Muscle of arm (tissue), 12 donors: ENCODE measurements around the gene AREG. TPM values are rescaled to one million over a fixed set of nuclear protein-coding genes. Genes with fewer than 3 reads are reported as not detected.

Source experiments
- DNase-seq: peaks from one replicate; pipeline ENCODE4 v3.0.0-alpha.2; 2013
- polyA plus RNA-seq, 12 donors: library from polyadenylated mRNA; unstranded; fragments of 120-200 nt; gene quantifications; one replicate each; pipeline ENCODE4 v1.2.1, GENCODE V29; 2013; ENCODE audit not compliant: insufficient read length in 12 of 12

The AREG gene
- polyA plus RNA-seq, 12 donors, result 0.19 to 1.8 (median 0.50) TPM; not detected in 7

DNA sequence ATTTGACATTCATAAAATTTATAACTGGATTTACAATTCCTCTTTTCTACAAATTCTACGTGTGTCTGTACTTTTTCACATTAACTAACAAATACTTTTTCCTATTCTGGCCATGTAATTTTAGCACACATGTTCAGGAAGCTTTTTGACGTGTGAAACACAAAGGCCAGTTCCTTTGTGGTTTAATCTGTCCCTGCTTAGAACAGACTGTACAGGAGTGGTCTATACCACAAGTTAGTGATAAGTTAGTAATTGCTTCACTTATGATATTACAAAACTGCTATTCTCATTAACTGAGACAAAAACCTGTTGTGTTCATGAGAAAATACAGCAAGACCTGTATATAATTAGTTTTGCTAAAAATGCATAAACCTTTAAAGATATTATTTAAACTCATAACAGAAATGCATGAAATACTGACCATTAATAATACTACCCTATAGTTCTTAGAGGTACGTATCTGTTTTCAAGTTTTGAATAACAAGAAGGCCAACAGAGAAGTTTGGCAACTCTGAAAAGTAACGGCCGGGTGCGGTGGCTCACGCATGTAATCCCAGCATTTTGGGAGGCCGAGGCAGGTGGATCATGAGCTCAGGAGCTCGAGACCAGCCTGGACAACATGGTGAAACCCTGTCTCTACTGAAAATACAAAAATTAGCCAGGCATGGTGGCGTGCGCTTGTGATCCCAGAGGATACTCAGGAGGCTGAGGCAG, 13.7 kb upstream of the AREG start:
- no peak for DNase-seq

DNA sequence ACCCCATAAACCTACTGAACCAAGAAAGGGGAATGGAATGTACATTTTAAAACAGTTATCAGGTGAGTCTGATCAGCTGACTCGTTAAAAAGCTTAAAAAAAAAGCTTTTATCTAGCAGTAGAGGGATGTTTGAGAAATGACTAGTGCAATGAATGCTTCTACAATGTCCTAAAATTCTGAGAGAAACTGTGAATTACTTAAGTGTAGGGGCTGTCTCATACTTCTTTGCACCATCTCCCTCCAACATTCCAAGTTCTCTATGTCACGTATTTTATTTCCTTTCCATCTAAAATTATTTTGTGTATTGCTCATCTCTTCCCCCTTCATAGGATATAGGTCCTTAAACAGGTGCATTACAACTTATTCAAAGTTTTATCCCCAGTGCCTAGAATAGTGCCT, 11.9 kb upstream of the AREG start:
- DNase-seq, result no peak

DNA sequence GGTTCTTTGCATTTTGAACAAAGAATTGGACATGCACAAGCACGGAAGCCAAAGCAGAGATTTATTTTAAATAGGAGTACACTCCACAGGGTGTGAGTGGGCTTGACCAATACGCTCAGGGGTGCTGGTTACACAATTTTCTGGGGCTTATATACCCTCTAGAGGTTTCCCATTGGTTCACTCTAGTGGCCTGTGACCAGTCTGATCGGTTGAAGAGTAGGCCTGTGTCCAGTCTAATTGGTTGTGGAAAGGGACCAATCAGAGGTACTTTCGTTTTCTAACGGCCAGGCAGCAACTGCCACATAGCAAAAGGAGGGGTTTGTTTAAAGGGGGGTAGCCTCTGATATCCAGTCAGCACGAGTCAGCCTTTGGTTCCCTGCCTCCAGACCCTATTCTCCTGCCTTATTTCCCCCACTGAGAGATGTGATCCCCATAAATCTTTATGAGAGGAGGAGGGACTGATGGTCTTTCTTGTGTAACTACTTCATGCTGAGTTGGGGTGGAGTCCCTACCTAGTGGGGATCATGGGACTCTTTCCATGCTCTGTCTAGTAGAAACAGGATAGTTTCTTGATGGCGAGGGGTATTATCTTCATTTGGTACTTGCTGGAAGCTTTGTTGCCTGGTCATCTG, 11.3 kb upstream of the AREG start:
- DNase-seq, result no peak

DNA sequence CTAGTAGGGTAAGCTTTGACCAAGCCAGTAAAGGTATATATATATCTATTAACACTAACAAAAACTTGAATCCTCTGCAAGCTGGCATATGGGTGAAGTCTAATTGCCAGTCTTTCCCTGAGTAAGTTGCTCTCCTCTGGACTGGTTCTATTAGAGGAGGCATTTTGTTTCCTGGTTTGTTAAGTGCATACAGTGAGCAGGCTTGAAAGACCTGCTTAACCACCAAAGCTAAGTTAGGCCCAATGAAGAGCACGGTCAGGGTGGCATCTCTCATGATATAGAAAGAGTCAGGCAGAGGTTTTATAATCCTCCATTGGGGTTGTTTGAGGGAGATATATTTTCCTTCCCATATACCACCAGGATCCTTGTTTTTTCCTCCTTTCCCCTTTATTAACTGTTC, 9.6 kb upstream of the AREG start:
- no peak for DNase-seq

DNA sequence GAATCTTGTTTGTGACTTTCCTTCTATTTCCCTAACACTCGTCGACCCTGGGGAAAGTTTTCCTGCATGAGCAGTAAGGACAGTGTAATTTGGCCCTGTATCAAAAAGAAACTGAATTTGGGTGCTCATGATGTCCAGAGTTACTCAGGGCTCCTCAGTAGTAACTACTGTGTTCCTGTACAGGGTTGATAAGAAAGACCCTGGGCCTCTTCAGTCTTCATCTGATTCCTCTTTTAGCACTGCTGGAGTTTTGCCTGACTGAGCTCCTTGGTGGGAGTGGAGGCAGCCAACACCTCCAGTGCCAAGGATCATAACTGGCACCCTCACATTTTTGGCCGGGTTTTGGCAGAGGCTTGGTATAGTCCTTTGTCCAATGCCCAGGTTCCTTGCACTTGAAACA, 7.1 kb upstream of the AREG start:
- no peak for DNase-seq

DNA sequence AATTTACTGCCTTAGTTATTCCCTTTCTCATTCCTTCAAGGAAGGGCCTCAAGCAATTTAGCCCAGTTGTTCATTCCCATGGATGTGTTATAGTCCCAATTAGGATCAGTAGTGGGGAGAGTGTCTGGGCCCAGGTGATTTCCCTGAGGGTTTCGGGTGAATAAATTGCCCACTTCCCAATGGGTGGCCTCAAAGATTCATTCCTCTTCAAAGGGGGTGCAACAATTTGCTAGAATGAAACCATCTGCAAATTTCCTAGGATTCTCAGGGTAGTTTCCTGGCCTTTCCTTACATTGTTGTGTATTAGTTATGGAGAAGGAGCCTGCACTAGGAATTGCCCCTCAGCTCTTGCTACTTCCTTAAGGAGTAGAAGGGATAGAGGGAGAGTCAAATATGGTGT, 6.3 kb upstream of the AREG start:
- DNase-seq, result no peak

DNA sequence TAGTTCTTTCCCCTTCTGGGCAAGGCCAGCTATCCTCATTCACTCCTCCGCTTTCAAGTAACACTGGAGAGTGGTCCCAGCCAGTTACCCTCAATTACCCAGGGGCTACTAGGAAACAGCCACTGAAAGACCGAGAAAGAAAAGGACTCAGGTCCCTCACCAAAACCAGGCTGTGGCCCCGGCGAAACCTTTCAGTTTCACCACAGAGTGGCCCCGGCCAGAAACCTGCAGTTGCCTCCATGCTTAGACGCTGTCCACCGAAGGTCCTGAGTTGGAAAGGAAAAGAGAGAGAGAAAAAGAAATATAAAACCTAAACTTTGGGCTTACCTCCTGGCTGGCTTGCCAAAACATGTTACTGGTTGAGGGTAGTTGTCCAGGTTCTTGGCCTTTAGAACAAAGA, 5.0 kb upstream of the AREG start:
- no peak for DNase-seq

DNA sequence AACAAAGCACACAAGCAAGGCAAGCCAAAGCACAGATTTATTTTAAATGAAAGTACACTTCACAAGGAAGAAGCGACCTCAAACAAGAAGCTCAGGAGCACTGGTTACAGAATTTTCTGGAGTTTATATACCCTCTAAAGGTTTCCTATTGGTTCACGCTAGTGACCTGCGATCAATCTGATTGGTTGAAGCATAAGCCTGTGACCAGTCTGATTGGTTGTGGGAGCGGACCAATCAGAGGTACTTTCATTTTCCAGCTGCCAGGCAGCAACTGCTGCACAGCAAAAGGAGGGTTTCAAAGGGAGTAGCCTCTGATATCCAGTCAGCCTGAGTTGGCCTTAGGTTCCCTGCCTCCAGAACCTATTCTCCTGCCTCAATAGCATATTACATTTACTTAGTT, 4.6 kb upstream of the AREG start:
- no peak for DNase-seq

DNA sequence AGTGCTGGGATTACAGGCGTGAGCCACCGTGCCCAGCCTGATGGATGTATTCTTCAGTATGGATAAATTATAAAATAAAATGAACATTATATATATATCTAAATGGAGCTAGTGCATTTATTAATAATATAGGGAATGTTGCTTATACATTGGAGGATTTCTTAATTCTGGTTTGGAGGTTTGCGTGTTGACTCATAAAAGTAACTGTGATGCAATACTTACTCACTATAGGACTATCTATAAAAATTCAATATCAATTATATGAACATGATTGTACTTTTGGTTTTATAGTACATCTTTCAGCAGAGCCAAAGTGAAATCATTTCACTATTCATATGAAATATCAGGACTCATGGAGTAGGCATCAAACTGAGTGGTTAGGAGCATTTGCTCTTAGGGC, 3.2 kb upstream of the AREG start:
- DNase-seq, result no peak

DNA sequence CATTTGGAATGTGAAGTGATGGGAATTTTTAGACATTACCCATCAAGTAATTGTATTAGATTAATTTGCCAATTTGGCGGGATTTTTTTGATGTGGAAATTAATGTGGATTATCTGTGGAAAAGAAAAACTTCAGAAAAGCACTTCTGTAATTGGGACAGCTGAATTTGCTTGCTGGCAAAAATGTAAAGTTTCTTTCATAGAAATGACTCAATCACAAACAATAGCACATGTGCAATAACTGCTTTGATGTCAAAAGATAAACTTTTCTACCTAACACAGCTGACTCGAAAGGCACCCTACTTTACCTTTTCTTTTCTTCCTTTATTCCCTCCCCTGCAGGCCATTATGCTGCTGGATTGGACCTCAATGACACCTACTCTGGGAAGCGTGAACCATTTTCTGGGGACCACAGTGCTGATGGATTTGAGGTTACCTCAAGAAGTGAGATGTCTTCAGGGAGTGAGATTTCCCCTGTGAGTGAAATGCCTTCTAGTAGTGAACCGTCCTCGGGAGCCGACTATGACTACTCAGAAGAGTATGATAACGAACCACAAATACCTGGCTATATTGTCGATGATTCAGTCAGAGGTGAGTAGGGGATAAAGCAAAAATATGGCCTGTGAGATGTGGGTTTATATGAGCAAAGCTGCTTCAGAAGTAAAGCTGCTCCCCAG, 1.4 kb downstream of the AREG start:
- DNase-seq, result no peak

DNA sequence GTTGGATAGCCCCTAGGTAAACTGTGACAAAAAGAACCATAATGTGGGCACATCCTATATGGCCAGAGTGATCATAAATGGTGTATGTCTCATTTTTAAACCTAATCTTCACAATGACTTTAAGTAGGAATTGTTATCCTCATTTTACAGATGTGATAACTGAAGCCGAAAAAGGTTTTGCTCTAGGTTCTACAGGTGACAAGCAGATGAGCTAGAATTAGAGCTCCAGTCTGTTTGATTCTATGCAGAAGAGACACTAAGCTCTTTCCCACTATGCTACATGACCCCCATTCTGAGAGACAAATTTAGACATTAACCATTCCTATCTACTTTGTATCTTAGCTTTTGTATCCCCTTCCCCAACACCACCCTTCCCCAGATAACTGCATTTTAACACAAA, 2.0 kb downstream of the AREG start:
- no peak for DNase-seq

DNA sequence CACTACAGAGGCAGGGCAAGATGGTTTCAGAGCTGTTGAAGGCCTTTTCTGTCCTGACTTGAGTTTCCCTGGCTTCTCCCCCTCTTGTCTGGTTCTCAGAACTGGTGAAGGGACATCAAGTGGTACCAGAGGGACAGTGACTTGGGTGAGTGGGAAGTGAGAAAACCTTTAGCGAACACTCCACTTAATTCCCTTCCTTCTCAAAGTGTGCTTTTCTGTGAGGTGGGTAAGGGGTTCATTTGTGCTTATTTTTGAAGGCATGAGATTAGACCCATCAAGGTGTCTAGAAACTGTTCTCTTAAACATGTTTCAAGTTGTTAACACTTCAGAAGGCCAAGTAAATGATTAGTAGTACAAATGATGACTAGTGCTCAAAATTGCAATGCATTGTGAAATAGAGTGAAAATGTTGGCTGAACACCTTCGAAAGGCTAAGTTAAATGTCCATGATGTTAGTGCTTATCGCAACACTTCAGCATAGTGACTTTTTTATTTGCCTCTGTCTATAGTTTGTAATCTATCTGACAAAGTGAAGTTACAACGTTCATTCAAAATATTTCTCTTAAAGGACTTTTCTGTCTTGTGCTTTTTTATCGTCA, 2.8 kb downstream of the AREG start:
- DNase-seq, result no peak

DNA sequence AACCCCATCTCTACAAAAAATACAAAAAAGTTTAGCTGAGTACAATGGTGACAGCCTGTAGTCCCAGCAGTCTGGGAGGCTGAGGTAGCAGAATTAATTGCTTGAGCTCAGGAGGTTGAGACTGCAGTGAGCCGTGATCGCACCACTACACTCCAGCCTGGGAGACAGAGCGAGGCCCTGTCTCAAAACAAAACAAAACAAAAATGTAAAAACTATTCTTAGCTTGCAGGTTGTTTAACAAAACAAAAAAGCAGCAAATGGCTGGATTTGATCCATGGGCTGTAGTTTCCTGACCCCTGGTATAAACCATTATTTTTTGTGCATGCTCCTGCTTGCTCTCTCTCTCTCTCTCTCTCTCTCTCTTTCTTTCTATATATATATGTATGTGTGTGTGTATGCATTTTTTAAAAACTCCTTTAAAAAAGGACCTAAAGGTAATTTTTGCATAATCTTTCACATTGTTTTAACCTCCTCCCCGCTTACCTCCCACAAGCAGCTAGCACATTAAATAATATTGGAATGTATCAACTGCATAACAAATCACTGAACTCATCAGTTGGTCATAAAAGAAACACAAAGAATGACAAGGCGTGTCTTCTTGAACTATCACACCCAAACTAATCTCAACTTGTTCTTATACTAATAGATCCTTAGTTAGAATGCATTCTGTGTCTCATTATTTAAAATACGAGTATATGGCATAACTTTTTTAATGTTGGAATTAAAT, 4.8 kb downstream of the AREG start:
- DNase-seq, result no peak

DNA sequence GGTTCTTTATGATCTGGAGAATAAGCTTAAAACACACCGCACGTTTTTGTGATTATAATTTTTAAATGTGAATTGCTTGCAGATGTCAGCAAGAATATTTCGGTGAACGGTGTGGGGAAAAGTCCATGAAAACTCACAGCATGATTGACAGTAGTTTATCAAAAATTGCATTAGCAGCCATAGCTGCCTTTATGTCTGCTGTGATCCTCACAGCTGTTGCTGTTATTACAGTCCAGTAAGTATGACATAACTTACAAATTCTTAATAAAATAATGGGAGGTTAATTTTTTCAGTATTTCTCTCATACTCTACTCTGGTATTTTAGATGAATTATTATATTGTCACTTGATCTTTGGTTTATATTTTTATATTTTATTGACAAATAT, 5.4 kb downstream of the AREG start:
- no peak for DNase-seq

DNA sequence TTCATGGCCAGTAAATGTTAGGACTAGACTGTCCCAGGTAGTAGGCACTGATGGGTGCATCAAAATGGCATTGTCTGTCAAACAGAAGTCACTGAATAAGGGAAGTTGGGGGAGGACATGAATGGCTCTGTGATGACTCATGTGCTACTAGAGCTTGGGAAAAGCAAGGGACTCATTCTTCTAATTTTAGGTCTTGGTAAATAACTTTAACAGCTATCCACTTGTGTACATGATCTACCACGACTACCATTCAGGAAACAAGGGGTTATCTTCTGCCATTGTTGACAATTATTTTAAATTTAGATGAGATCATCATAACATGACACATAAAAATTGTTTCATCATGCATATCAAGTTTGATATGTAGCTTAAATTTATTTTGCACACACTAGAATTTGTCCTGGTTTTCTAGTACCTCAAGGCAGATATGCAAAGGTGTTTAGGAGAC, 6.3 kb downstream of the AREG start:
- DNase-seq, result no peak

DNA sequence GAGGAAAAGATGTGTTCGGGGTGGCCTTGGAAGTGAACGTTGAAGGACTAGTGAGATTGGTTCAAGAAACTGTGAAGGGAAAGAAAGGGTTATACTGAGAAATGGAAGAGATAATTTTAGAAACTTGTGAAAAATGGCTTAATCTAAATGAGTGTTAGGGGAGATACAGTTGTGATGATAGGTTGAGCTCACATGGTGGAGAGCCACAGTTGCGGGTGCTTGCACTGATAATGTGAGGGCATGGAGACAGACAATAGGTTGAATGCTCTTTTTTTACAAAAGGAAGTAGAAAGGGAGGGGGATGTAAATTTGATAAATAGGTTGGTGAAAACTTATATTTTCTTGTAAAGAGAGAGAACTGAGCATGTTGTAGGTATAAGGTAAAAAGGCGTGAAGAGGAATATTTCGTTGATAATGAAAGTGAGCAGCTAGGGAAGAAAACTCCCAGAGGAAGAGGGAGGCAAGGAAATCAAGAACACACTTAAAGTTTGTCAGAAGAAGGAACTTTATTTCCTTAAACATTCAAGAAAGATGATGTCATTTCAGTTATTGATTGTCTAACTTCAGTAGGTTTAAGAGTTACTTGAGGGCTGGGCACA, 8.2 kb downstream of the AREG start:
- DNase-seq, result no peak

DNA sequence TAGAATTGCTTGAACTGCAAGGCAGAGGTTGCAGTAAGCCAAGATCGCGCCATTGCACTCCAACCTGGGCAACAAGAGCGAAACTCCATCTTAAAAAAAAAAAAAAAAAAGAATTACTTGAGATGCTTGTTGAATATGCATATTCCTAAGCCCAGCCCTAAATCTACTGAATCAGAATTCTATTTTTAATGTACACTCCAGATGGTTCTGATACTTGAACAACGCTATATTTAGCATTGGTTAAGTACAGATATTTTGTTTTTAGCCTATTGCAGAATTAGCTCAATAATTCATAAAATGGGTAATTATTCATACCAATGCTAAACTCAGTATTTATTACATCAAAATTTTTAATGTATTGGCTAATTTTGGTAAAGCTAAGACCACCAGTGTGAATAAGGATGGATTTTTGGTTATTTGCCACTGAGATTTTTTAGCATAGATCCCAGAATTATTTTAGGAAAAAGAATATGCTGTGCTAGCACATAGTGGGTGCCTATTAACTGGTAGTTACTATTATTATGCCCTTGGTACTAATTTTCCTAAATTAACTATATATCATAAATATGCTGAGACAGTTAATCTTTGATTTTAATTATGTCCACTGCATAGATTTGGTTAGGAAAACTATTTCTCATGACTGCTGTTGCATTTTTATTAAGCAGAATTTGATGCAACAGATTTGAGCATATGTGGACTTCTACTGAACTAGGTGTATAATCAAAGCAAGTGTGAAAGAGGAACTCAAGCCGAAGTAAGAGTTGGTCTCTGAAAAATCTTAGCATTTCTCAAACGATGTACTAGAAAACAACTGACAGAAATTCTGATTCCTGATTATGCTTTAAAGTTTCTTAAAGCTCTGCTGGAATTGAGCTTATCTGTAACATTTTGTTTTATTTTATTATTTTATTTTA, 9.2 kb downstream of the AREG start:
- DNase-seq, result no peak

DNA sequence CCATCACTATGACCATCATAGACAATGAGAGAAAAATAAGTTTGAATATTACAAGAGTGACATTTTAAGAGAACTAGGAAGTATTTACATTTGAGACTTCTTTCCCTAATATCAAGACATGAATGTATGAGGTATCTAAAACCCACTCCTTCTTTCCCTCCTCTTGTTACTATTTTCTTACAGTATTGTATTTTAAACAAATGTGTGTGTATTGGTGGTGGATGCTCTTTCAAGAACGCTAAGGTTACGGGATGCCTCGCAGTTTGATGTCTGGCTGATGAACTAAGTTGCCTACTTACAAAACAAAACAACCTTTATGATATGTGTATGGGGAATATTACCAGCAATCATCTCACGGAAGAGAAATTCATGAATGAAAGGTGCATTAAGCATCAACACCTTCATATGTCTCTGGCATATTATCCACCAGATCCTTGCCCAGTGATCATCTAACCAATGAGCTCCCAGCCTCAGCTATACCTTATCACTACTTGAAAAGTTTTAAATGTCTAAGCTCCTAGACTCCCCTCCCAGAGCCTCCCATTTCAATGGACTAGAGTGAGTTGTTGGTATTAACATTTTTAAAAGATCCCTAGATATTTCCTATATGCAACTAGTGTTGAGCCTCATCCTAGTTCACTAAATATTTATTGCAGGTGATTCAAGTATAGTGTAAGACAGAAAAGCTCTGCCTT, 10.6 kb downstream of the AREG start:
- no peak for DNase-seq

DNA sequence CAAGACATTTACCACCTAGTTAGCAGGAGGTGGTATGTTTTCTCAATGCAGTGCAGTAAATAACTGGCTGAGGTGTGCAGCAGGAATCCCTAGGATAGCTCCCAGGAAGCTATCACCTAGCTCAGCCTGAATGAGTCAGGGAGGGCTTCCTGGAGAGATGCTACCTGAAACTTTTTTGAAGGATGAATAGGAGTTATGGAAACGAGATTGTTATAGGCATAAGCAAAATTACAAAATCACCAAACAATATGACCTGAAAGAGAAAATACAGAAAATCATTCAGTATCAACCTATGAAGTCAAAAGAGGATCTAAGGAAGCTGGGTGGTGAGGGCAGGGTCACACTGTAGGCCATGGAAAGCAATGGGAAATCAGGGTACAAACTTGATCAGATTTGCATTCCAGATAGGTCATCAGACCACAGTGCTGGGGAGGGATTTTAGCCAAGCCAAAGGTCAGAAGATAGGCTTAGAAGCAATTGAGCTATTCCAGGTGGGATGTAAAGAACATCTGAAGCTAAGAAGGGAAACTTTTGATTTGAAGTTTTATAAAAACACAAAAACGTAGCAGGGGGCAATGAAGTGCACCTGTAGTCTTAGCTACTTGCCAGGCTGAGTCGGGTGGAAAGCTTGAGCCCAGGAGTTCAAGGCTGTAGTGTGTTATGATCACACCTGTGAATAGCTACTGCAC, 11.3 kb downstream of the AREG start:
- no peak for DNase-seq
